ENCODE measurements around the gene ADARB2.

- TF ChIP-seq EZH2 (IDR thresholded peaks at IDR 0.05; ENCODE audit: insufficient read depth, poor library complexity, severe bottlenecking) (no peak), EZH2phosphoT487 (IDR thresholded peaks at IDR 0.05; ENCODE audit: insufficient read depth, low read depth) (no peak)
Measured at GRCh38 chr10:1162481-1163203, 574.7 kb downstream of the ADARB2 start.
